Calu3 (cell line): ENCODE data around the gene RTTN. TPM values are rescaled to one million over a fixed set of nuclear protein-coding genes. Genes with fewer than 3 reads are reported as not detected.

Experiments
- BruUV-seq: library from RNA; stranded (reverse); fragments of 400-500 nt; replicated peaks from 2 replicates; lab custom pipeline; 2021; lab: Mats Ljungman, UMichigan
- CTCF ChIA-PET: fragments of 300-600 bp; sonication (Branson Sonifier 250); formaldehyde crosslinking; loops from one replicate; lab custom pipeline; 2022; ENCODE audit warnings: antibody characterized with exemption; lab: Charles Lee
- DNase-seq: peaks from one replicate; pipeline ENCODE4 v3.0.0; 2022
- H3K27ac Mint-ChIP-seq: one replicate; pipeline ENCODE4 v1.8.0; 2022; ENCODE audit warnings: mixed read lengths; ENCODE audit not compliant: unreplicated experiment
- H3K27me3 Mint-ChIP-seq: one replicate; pipeline ENCODE4 v1.8.0; 2022; ENCODE audit warnings: mixed read lengths; ENCODE audit not compliant: unreplicated experiment
- H3K36me3 Mint-ChIP-seq: one replicate; pipeline ENCODE4 v1.8.0; 2022; ENCODE audit warnings: mild to moderate bottlenecking, moderate library complexity, mixed read lengths; ENCODE audit not compliant: insufficient read depth, unreplicated experiment
- H3K4me1 Mint-ChIP-seq: one replicate; pipeline ENCODE4 v1.8.0; 2022; ENCODE audit warnings: mild to moderate bottlenecking, low read depth, mixed read lengths; ENCODE audit not compliant: unreplicated experiment
- H3K4me3 Mint-ChIP-seq: one replicate; pipeline ENCODE4 v1.8.0; 2022; ENCODE audit warnings: mild to moderate bottlenecking, low read depth, moderate library complexity, mixed read lengths; ENCODE audit not compliant: unreplicated experiment
- H3K9me3 Mint-ChIP-seq: one replicate; pipeline ENCODE4 v1.8.0; 2022; ENCODE audit warnings: low read depth, mixed read lengths; ENCODE audit not compliant: unreplicated experiment
- intact Hi-C: fragments of 100-400 bp; cut with micrococcal nuclease; formaldehyde crosslinking; loops from one replicate; pipeline ENCODE4 v1.10.0; 2022; ENCODE audit not compliant: unreplicated experiment
- total RNA-seq: library from RNA; stranded (reverse); gene quantifications from 2 replicates; pipeline ENCODE4 v1.2.3, GENCODE V29; 2022
- TF ChIP-seq, protein P1 (sequence below): fragments of 200-600 bp; IDR thresholded peaks from one replicate; pipeline ENCODE4 v1.8.0; 2022; ENCODE audit warnings: antibody characterized with exemption; ENCODE audit not compliant: unreplicated experiment

The RTTN gene
- total RNA-seq, 1 experiment from 2014 or later = 22.7 TPM

DNA sequence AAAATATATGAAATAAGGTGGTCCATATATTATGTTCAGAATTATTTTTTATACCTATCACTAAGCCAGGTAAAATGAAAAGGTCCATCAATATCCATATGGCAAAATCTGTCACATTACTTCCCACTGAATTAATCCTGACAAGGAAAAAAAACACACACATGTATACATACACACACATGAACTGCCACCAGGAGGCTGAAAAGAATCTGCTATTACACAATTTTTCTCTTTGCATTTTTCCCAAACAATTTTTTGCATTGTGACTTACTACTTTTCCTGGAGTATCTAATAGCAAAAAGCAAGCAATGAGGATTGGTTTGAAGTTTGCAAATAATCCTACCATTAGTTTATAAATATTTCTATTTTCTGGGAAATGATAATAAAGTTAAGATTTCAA lies 129.6 kb downstream of the RTTN start:
- CTCF ChIA-PET = no interaction called here
- no TSS peak for BruUV-seq
- DNase-seq = no peak
- Mint-ChIP-seq H3K27ac (no peak overlapping the region), H3K4me3 (no peak overlapping the region), H3K9me3 (no peaks in the 10 kb centered on the region), H3K27me3 (no peaks in the 10 kb centered on the region), H3K36me3 (no peaks in the 10 kb centered on the region), H3K4me1 (no peaks in the 10 kb centered on the region)
- TF ChIP-seq, protein P1, sequence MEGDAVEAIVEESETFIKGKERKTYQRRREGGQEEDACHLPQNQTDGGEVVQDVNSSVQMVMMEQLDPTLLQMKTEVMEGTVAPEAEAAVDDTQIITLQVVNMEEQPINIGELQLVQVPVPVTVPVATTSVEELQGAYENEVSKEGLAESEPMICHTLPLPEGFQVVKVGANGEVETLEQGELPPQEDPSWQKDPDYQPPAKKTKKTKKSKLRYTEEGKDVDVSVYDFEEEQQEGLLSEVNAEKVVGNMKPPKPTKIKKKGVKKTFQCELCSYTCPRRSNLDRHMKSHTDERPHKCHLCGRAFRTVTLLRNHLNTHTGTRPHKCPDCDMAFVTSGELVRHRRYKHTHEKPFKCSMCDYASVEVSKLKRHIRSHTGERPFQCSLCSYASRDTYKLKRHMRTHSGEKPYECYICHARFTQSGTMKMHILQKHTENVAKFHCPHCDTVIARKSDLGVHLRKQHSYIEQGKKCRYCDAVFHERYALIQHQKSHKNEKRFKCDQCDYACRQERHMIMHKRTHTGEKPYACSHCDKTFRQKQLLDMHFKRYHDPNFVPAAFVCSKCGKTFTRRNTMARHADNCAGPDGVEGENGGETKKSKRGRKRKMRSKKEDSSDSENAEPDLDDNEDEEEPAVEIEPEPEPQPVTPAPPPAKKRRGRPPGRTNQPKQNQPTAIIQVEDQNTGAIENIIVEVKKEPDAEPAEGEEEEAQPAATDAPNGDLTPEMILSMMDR = no peak
- intact Hi-C loops = no loop called here

DNA sequence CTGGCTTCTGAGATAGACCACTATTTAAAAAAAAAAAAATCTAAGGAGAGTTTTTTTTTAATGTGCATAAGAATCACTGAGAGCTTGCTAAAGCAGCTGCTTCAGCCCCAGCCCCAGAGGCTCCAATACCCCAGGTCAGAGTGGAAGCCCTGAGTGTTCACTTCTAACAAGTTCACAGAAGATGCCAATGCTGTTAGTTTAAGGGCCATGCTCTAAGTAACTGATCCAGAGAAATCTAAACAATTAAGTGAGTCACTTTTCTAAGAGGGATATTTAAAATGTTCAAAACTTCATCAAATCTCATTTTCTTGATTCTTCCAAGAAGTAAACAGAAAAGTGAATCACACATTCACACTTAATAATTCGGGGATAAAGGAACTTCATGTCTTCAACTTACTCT lies 131.4 kb downstream of the RTTN start:
- no peak overlapping the region for H3K27ac Mint-ChIP-seq
- BruUV-seq = no TSS peak
- no peaks in the 10 kb centered on the region for H3K27me3 Mint-ChIP-seq
- intact Hi-C loops = no loop called here
- no peaks in the 10 kb centered on the region for H3K9me3 Mint-ChIP-seq
- H3K36me3 Mint-ChIP-seq = no peaks in the 10 kb centered on the region
- TF ChIP-seq, protein P1 = no peak
- H3K4me3 Mint-ChIP-seq = no peak overlapping the region
- CTCF ChIA-PET = no interaction called here
- H3K4me1 Mint-ChIP-seq = no peaks in the 10 kb centered on the region
- no peak for DNase-seq

DNA sequence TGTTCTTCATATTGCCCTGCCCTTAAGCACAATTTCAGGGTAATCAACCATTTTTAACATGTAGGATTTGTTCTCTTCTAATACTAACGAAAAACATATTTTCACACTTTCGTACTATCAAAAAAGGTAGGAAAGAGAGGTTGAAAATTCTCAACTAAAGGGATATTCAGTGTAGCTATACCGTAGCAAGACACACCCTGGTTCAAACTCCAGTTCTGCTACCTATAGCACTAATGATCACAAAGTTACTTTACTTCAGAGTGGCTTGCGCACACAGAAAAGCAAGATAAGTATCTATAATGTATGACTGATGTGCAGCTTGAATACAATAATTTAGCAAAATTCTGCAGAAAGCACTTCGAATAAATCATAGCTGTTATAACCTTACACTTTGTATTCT lies 132.1 kb downstream of the RTTN start:
- Mint-ChIP-seq H3K4me3 (no peak overlapping the region), H3K27me3 (no peaks in the 10 kb centered on the region), H3K36me3 (no peaks in the 10 kb centered on the region), H3K27ac (no peak overlapping the region), H3K9me3 (no peaks in the 10 kb centered on the region), H3K4me1 (no peaks in the 10 kb centered on the region)
- BruUV-seq = no TSS peak
- intact Hi-C loops = no loop called here
- CTCF ChIA-PET = no interaction called here
- DNase-seq = no peak
- TF ChIP-seq, protein P1 = no peak

DNA sequence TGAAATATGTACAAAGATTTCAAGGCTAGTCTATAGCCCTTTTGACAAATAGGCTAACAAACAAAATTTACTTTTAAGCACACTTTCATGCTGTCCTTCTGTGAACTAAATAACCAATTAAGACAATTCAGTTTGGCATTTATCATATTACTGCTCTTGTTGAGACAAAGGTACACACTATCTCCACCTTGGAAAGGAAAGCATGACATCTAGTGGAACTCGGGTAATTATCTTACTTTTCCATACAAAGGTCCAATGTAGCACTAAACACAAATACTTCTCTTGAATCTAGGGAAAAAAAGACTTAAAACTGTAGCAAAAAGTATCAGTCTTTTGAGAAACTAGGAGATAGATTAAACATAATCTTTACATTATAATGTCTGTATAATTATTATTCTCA lies 132.8 kb downstream of the RTTN start:
- CTCF ChIA-PET = no interaction called here
- BruUV-seq = no TSS peak
- Mint-ChIP-seq H3K4me3 (no peak overlapping the region), H3K36me3 (no peaks in the 10 kb centered on the region), H3K4me1 (no peaks in the 10 kb centered on the region), H3K27ac (no peak overlapping the region), H3K9me3 (no peaks in the 10 kb centered on the region), H3K27me3 (no peaks in the 10 kb centered on the region)
- intact Hi-C loops = no loop called here
- TF ChIP-seq, protein P1 = no peak
- DNase-seq = no peak
